K562 (cell line): ENCODE data around the gene TBXA2R. TPM values are rescaled to one million over a fixed set of nuclear protein-coding genes. Genes with fewer than 3 reads are reported as not detected.

Experiments used
- ATAC-seq: fragments of 200-7000 bp; cut with Tn5 transposase; 3 replicates; pipeline ENCODE4 v1.9.1; 2020; ENCODE audit warnings: moderate library complexity
- BruUV-seq: library from RNA; stranded (reverse); fragments of 400-500 nt; replicated peaks from 2 replicates; lab custom pipeline; 2021; lab: Mats Ljungman, UMichigan
- CTCF ChIA-PET: fragments of 300-600 bp; formaldehyde crosslinking; extraction: SDS; loops from one replicate; lab custom pipeline; 2021; ENCODE audit warnings: low intra/inter-chr PET ratio; lab: Yijun Ruan, JAX
- POLR2A ChIA-PET: fragments of 300-600, 350-650 bp; sonication (Branson Sonifier 250); formaldehyde crosslinking; extraction: SDS; loops from one replicate; lab custom pipeline; 2021; ENCODE audit warnings: antibody characterized with exemption, inconsistent platforms; lab: Yijun Ruan, JAX
- DNase-seq, 4 experiments: peaks; one replicate each; pipeline versions ENCODE4 v3.0.0 to v3.0.0-alpha.2; 2011 to 2018; ENCODE audit warnings: low spot score in 3 of 4, mixed read lengths in 3 of 4; ENCODE audit errors: extremely low read depth in 1 of 4
- FAIRE-seq: peaks from 2 replicates; lab custom pipeline; 2011; peaks lifted over from hg19 to GRCh38; lab: Jason Lieb, UNC
- H2AFZ ChIP-seq: 2 replicates; pipeline ENCODE4 v1.6.0; 2011; ENCODE audit warnings: low read depth, low read length, control low read depth, inconsistent platforms
- H3K27ac ChIP-seq: fragments of 200-600 bp; 3 replicates; pipeline ENCODE4 v1.8.0; 2011; ENCODE audit warnings: low read depth, mild to moderate bottlenecking, control low read depth, inconsistent platforms, low read length, moderate library complexity, mixed read lengths; ENCODE audit errors: extremely low read depth
- H3K27me3 ChIP-seq, 2 experiments: fragments of 300-600 bp in 1 of 2; 2 replicates in 1 of 2; 3 replicates in 1 of 2; pipeline versions ENCODE4 v1.6.0 to v1.8.0; 2011; ENCODE audit warnings: inconsistent platforms in 2 of 2, low read length in 2 of 2, mild to moderate bottlenecking in 1 of 2, mixed read lengths in 1 of 2, moderate library complexity in 1 of 2; ENCODE audit not compliant: control insufficient read depth in 2 of 2, insufficient read depth in 2 of 2
- H3K36me3 ChIP-seq: fragments of 300-600 bp; 3 replicates; pipeline ENCODE4 v1.8.0; 2011; ENCODE audit warnings: mild to moderate bottlenecking, low read length, inconsistent platforms; ENCODE audit not compliant: control insufficient read depth, insufficient read depth
- H3K4me1 ChIP-seq, 2 experiments: fragments of 200-600 bp in 1 of 2; replicated peaks in 1 of 2; 2 replicates in 1 of 2; 3 replicates in 1 of 2; pipeline versions ENCODE4 v1.5.1 to v1.8.0; 2011; ENCODE audit warnings: inconsistent platforms in 2 of 2, low read length in 2 of 2, mild to moderate bottlenecking in 1 of 2, mixed read lengths in 1 of 2, moderate library complexity in 1 of 2; ENCODE audit not compliant: control insufficient read depth in 2 of 2, insufficient read depth in 2 of 2
- H3K4me2 ChIP-seq: 2 replicates; pipeline ENCODE4 v1.6.1; 2011; ENCODE audit warnings: low read length, control low read depth, inconsistent platforms, mixed read lengths; ENCODE audit not compliant: insufficient read depth
- H3K4me3 ChIP-seq: fragments of 200-600 bp; sonication (generic), shearing (Covaris generic); 2 replicates; pipeline ENCODE4 v1.5.1; 2016; ENCODE audit warnings: control low read depth, inconsistent platforms
- H3K79me2 ChIP-seq: fragments of 200-600 bp; 3 replicates; pipeline ENCODE4 v1.8.0; 2011; ENCODE audit warnings: low read length, inconsistent platforms; ENCODE audit not compliant: control insufficient read depth, insufficient read depth
- H3K9ac ChIP-seq, 2 experiments: 2 replicates each; pipeline versions ENCODE4 v1.6.0 to v1.6.1; 2011; ENCODE audit warnings: low read depth in 2 of 2, low read length in 2 of 2, control low read depth in 1 of 2, inconsistent platforms in 1 of 2, mild to moderate bottlenecking in 1 of 2, mixed read lengths in 1 of 2; ENCODE audit not compliant: insufficient read depth in 1 of 2
- H3K9me1 ChIP-seq: one replicate; pipeline ENCODE4 v1.6.0; 2011; ENCODE audit warnings: inconsistent platforms, mild to moderate bottlenecking, low read length, moderate library complexity; ENCODE audit not compliant: control insufficient read depth, insufficient read depth
- H3K9me3 ChIP-seq: replicated peaks from 2 replicates; pipeline ENCODE4 v1.5.1; 2011; ENCODE audit warnings: low read depth, low read length, inconsistent platforms; ENCODE audit not compliant: control insufficient read depth, insufficient read depth
- H4K20me1 ChIP-seq: replicated peaks from 2 replicates; pipeline ENCODE4 v1.6.1; 2011; ENCODE audit warnings: low read length, inconsistent platforms, mixed read lengths; ENCODE audit not compliant: control insufficient read depth, insufficient read depth
- CBX1 ChIP-seq: sonication (generic); IDR thresholded peaks from 2 replicates; pipeline ENCODE4 v1.6.1; 2016; ENCODE audit warnings: antibody characterized with exemption, low read depth, mild to moderate bottlenecking
- CREM ChIP-seq: IDR thresholded peaks from 2 replicates; pipeline ENCODE4 v1.6.1; 2014; ENCODE audit warnings: antibody characterized with exemption, low read depth
- ESRRB ChIP-seq: fragments of 250-450 bp; sonication (Bioruptor Pico); IDR thresholded peaks from 2 replicates; pipeline ENCODE4 v1.5.0; 2020; ENCODE audit warnings: mild to moderate bottlenecking, moderate library complexity, borderline replicate concordance
- MAFF ChIP-seq: IDR thresholded peaks from 2 replicates; pipeline ENCODE4 v1.6.1; 2012; ENCODE audit warnings: low read length, improper control_type of control experiment
- NR2C1 ChIP-seq, 2 experiments: fragments of 450-650 bp; IDR thresholded peaks; 2 replicates each; pipeline ENCODE4 v1.6.1; 2017; ENCODE audit warnings: mild to moderate bottlenecking in 2 of 2, antibody characterized with exemption in 1 of 2, inconsistent platforms in 1 of 2, missing compliant biosample characterization in 1 of 2, missing genetic modification characterization in 1 of 2
- RBM22 ChIP-seq: fragments of 200-400 bp; formaldehyde crosslinking; IDR thresholded peaks from 2 replicates; pipeline ENCODE4 v1.6.1; 2018; ENCODE audit warnings: low read length, low read depth; ENCODE audit not compliant: poor library complexity, severe bottlenecking
- SMARCE1 ChIP-seq: fragments of 450-650 bp; IDR thresholded peaks from 2 replicates; pipeline ENCODE4 v1.7.1; 2016; ENCODE audit warnings: mild to moderate bottlenecking
- THRB ChIP-seq: fragments of 450-650 bp; formaldehyde crosslinking; conservative IDR thresholded peaks from 2 replicates; pipeline ENCODE4 v1.4.0; 2022; ENCODE audit warnings: mild to moderate bottlenecking, missing genetic modification characterization
- ZMIZ1 ChIP-seq, 2 experiments: fragments of 150-350 bp in 1 of 2; IDR thresholded peaks; 2 replicates each; pipeline ENCODE4 v1.6.1; 2012 to 2016; ENCODE audit warnings: low read depth in 2 of 2, low read length in 2 of 2, mild to moderate bottlenecking in 1 of 2, moderate library complexity in 1 of 2
- ZNF436 ChIP-seq: fragments of 250-450, 450-650 bp; sonication (Bioruptor Pico); formaldehyde crosslinking; IDR thresholded peaks from 2 replicates; pipeline ENCODE4 v1.7.0; 2020; ENCODE audit warnings: mild to moderate bottlenecking
- ZNF561 ChIP-seq: fragments of 450-650 bp; formaldehyde crosslinking; conservative IDR thresholded peaks from 2 replicates; pipeline ENCODE4 v1.4.0; 2020; ENCODE audit warnings: mild to moderate bottlenecking, moderate library complexity
- WGBS: fragments of 100-300 bp; shearing (Covaris generic); methylation state at CpG from one replicate; pipeline ENCODE4 v1.1.6; 2016; ENCODE audit warnings: low coverage, mixed read lengths; ENCODE audit not compliant: insufficient coverage; ENCODE audit errors: missing lambda C conversion rate; 5-methylcytosine and 5-hydroxymethylcytosine counted together
- in situ Hi-C: fragments of 300-500 bp; cut with MboI; formaldehyde crosslinking; loops from 4 replicates; pipeline ENCODE4 v1.15.0; 2018; ENCODE audit warnings: inconsistent platforms, mixed read lengths
- intact Hi-C: fragments of 100-400 bp; cut with micrococcal nuclease; formaldehyde crosslinking; loops from 2 replicates; pipeline ENCODE4 v1.14.2; 2022
- polyA plus RNA-seq, 8 experiments: library from polyadenylated mRNA; depleted of rRNA in 4 of 8; stranded (reverse) in 5 of 8; unstranded in 3 of 8; fragments of >200 nt; fragmentation: Nextera tagmentation in 2 of 8; fragmentation: Illumina TruSeq in 1 of 8; extraction: Ambion mirVana in 2 of 8; extraction: Trizol in 1 of 8; gene quantifications; 2 replicates each; pipeline versions ENCODE4 v1.2.1 to v1.2.3, GENCODE V29; 2011 to 2014; ENCODE audit warnings: inconsistent platforms in 1 of 8, missing spikeins in 1 of 8
- total RNA-seq, 7 experiments: library from RNA; depleted of rRNA in 6 of 7; stranded (reverse); fragments of >200 nt in 6 of 7; fragmentation: Illumina TruSeq in 2 of 7; extraction: Trizol in 2 of 7; gene quantifications; 2 replicates each; pipeline versions ENCODE4 v1.2.1 to v1.2.3, GENCODE V29; 2011 to 2021; ENCODE audit warnings: low replicate concordance in 1 of 7

The TBXA2R gene
- total and polyA plus RNA-seq, 9 of the 15 experiments (the other 6 are each of a cell fraction or from before 2014, with no cell fraction given): 1.5 to 24.0 (median 2.8) TPM

GRCh38 chr19:3637621-3638020, 30.9 kb upstream of the TBXA2R start:
- Histone ChIP-seq H3K9me3 (no peaks in the 10 kb centered on the region), H3K4me2 (no peak overlapping the region), H3K79me2 (no peaks in the 10 kb centered on the region), H3K27me3 (no peaks in the 10 kb centered on the region), H3K27ac (no peak overlapping the region), H3K36me3 (peaks cover 37% of the 10 kb centered on the region; the same call in 1 of the 3 replicates), H2AFZ (no peak overlapping the region), H3K4me1 (peaks cover 0 to 52% of the 10 kb centered on the region in 2 experiments; a peak in 2 of 5 replicates), H3K9me1 (peaks cover 4% of the 10 kb centered on the region), H4K20me1 (no peaks in the 10 kb centered on the region), H3K4me3 (no peak overlapping the region), H3K9ac (no peak overlapping the region)
- ChIA-PET POLR2A (no interaction called here), CTCF (no interaction called here)
- intact Hi-C loops: no loop called here
- in situ Hi-C loops: no loop called here
- WGBS: 98% methylated on average over 11 of the region's 23 CpGs
- no peak for DNase-seq
- no peak for ATAC-seq
- no TSS peak for BruUV-seq
- no peak for FAIRE-seq
- TF ChIP-seq RBM22: peak; percentile 5
- no peak for TF ChIP-seq CREM

- in situ Hi-C loops (no loop called here), intact Hi-C loops (no loop called here)
- peaks cover 0 to 51% of the 10 kb centered on the region in 2 experiments; a peak in 2 of 5 replicates for H3K4me1 ChIP-seq
- H3K79me2 ChIP-seq: no peaks in the 10 kb centered on the region
- no peak overlapping the region for H2AFZ ChIP-seq
- H3K27ac ChIP-seq: no peak overlapping the region
- 79% methylated on average over 5 of the region's 20 CpGs for WGBS
- no peaks in the 10 kb centered on the region for H4K20me1 ChIP-seq
- H3K36me3 ChIP-seq: peaks cover 43% of the 10 kb centered on the region; the same call in 1 of the 3 replicates
- no peak for DNase-seq
- BruUV-seq: no TSS peak
- H3K4me2 ChIP-seq: no peak overlapping the region
- ChIA-PET POLR2A (interaction anchor here (0.6 kb wide), 1 partner anchor 349 kb away, joined by 3 read pairs; the partner anchor contains the start of gene EEF2), CTCF (no interaction called here)
- FAIRE-seq: no peak
- ATAC-seq: no peak
- H3K9me3 ChIP-seq: no peaks in the 10 kb centered on the region
- 0 out of 4 replicates have a peak overlapping the region, but pooled peaks of 1 of the 2 experiments have one; percentile 58 for H3K9ac ChIP-seq
- no peak overlapping the region for H3K4me3 ChIP-seq
- no peaks in the 10 kb centered on the region for H3K27me3 ChIP-seq
- H3K9me1 ChIP-seq: peaks cover 4% of the 10 kb centered on the region
- no peak for TF ChIP-seq NR2C1 (IDR thresholded peaks at IDR 0.05)
- no peak for TF ChIP-seq NR2C1 (tag; IDR thresholded peaks at IDR 0.05)
- no peak for TF ChIP-seq CBX1
- TF ChIP-seq ZNF436: no peak
- no peak for TF ChIP-seq ESRRB (CRISPR knock-in tag)
- no peak for TF ChIP-seq ZMIZ1 (IDR thresholded peaks at IDR 0.05; ENCODE audit: low read depth in 2 of 2, low read length in 2 of 2)
- TF ChIP-seq ZNF561 (CRISPR knock-in tag): no peak
- no peak for TF ChIP-seq SMARCE1
- TF ChIP-seq MAFF: no peak
- TF ChIP-seq THRB: no peak
Observed at GRCh38 chr19:3636962-3637361, 30.3 kb upstream of the TBXA2R start.
